Measurements from ENCODE around the gene SLC6A11. TPM values are rescaled to one million over a fixed set of nuclear protein-coding genes. Genes with fewer than 3 reads are reported as not detected.

SLC6A11 gene
- polyA plus RNA-seq, 2 of the 4 experiments (the other 2 are of a cell fraction), result 0.03 TPM

DNA sequence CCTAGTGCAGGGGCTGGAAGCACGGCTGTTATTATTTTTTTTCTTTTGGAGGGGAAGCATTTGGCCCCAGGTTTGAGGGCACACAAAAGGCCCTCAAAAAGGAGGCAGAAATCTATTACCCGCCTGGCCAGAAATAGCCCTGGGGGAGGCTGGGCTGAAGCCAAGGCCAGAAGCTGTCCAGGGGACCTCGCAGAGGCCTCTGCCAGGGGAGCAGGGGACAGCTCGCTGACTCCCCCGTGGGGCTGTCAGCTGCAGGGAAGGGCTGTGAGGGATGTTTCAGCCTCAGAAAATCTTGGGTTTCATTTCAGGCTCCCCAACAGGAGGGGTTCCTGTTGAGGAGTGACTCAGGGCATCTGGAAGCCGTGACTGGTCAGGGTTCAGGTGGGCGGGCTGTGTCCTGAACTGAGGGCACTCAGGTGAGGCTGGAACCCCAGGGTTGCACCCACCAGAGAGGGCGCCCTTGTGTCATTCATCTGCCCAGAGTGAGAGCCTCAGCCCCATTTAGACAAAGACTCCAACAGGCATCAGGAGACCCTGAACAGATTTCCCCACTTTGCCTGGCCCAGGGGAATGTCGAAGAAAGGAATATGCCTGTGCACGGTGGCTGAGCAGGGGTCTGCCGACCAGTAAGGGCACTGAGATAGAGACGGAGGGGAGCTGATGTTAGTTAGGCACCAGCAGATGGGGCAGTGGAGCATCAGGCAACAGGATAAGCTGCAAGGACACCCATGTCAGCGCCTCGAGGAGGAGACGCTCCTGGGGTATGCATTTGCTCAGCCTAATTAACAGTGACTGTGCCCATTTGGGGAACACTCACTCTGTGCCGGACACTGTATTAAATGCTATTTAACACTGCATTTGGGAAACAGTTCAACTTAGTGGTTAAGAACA, 43.5 kb upstream of the SLC6A11 start:
- WGBS (ENCODE audit: missing lambda C conversion rate), result 9% methylated on average over 13 of the region's 16 CpGs
- ATAC-seq, result peak; percentile 75 to 91
- peak; percentile 37 to 43 for DNase-seq (ENCODE audit: low read depth in 1 of 2, low spot score in 1 of 2)
- POLR2A ChIA-PET, result interaction anchor here (0.5 kb wide), 1 partner anchor 425 kb away, joined by 4 read pairs; no protein-coding TSS in a partner anchor
- FAIRE-seq, result no peak
- no peak overlapping the region for H3K27ac ChIP-seq
- TF ChIP-seq CTCF (IDR thresholded peaks at IDR 0.05) (peak; percentile 59), CHD2 (IDR thresholded peaks at IDR 0.05; ENCODE audit: low read length, partially characterized antibody) (no peak), ZFP36 (IDR thresholded peaks at IDR 0.05; ENCODE audit: borderline replicate concordance, partially characterized antibody) (no peak), RAD21 (conservative IDR thresholded peaks at IDR 0.05 in 1 of 2, IDR thresholded peaks at IDR 0.05 in 1 of 2) (peak in 1 of 2 experiments; percentile 21; a peak in 1 of 5 replicates), ZSCAN20 (CRISPR knock-in tag; IDR thresholded peaks at IDR 0.05) (no peak), ATOH8 (CRISPR knock-in tag; IDR thresholded peaks at IDR 0.05; ENCODE audit: low read depth) (no peak), SMC3 (IDR thresholded peaks at IDR 0.05) (peak; percentile 46)
- no peak overlapping the region for H3K4me3 ChIP-seq
- no peaks in the 10 kb centered on the region for H3K4me1 ChIP-seq
- H3K4me2 ChIP-seq, result no peak overlapping the region
- CTCF ChIA-PET, result interaction anchor here (0.7 to 22.9 kb wide), 15 partner anchors 9 to 367 kb away, joined by 3 to 297 read pairs (median 3); no protein-coding TSS in a partner anchor
- H3K9me3 ChIP-seq, result no peaks in the 10 kb centered on the region; the same call in 2 of the 3 replicates

GRCh38 chr3:10774129-10774670, 41.8 kb upstream of the SLC6A11 start:
- Histone ChIP-seq H3K4me1 (no peaks in the 10 kb centered on the region), H3K9me3 (no peaks in the 10 kb centered on the region; the same call in 2 of the 3 replicates), H3K27ac (no peak overlapping the region), H3K4me3 (no peak overlapping the region), H3K4me2 (no peak overlapping the region)
- ChIA-PET CTCF (interaction anchor here (2.1 to 22.9 kb wide), 3 partner anchors 10 to 285 kb away, joined by 6 to 297 read pairs (median 129); no protein-coding TSS in a partner anchor), POLR2A (no interaction called here)
- WGBS (ENCODE audit: missing lambda C conversion rate), result 38% methylated on average over 8 of the region's 8 CpGs
- TF ChIP-seq POLR2AphosphoS2 (conservative IDR thresholded peaks at IDR 0.05; ENCODE audit: low read length) (no peak), POLR2A (IDR thresholded peaks at IDR 0.05; ENCODE audit: low read length) (no peak), ESRRA (IDR thresholded peaks at IDR 0.05; ENCODE audit: borderline replicate concordance, low read length) (no peak), ZFP36 (IDR thresholded peaks at IDR 0.05; ENCODE audit: borderline replicate concordance, partially characterized antibody) (no peak), KDM1A (IDR thresholded peaks at IDR 0.05; ENCODE audit: low read depth) (no peak)
- FAIRE-seq (no peak), ATAC-seq (no peak), DNase-seq (ENCODE audit: low read depth in 1 of 2, low spot score in 1 of 2) (no peak)

- H3K4me1 ChIP-seq, result no peaks in the 10 kb centered on the region
- no peak overlapping the region for H3K4me3 ChIP-seq
- H3K27ac ChIP-seq, result no peak overlapping the region
- H3K4me2 ChIP-seq, result no peak overlapping the region
- CTCF ChIA-PET, result interaction anchor here (9.8 to 22.9 kb wide), 2 partner anchors 17 to 285 kb away, joined by 129 to 297 read pairs; no protein-coding TSS in a partner anchor
- DNase-seq (ENCODE audit: low read depth in 1 of 2, low spot score in 1 of 2) (no peak), FAIRE-seq (no peak), ATAC-seq (no peak)
- no peaks in the 10 kb centered on the region; the same call in 2 of the 3 replicates for H3K9me3 ChIP-seq
- POLR2A ChIA-PET, result no interaction called here
- TF ChIP-seq MAZ (IDR thresholded peaks at IDR 0.05; ENCODE audit: borderline replicate concordance, low read depth, low read length) (no peak), HOXB13 (CRISPR knock-in tag; IDR thresholded peaks at IDR 0.05; ENCODE audit: low read depth) (no peak), MAX (IDR thresholded peaks at IDR 0.05) (no peak), TP53 (CRISPR knock-in tag; IDR thresholded peaks at IDR 0.05) (no peak), POLR2A (IDR thresholded peaks at IDR 0.05; ENCODE audit: low read length) (no peak), CBX8 (IDR thresholded peaks at IDR 0.05) (no peak), CBX2 (IDR thresholded peaks at IDR 0.05; ENCODE audit: borderline replicate concordance, low read depth) (no peak), TFCP2L1 (CRISPR knock-in tag; IDR thresholded peaks at IDR 0.05) (no peak), ZSCAN20 (CRISPR knock-in tag; IDR thresholded peaks at IDR 0.05) (no peak), CHD2 (IDR thresholded peaks at IDR 0.05; ENCODE audit: low read length, partially characterized antibody) (no peak), HEYL (CRISPR knock-in tag; IDR thresholded peaks at IDR 0.05) (no peak), FOSB (CRISPR knock-in tag; IDR thresholded peaks at IDR 0.05) (no peak), JUNB (IDR thresholded peaks at IDR 0.05) (no peak), USF2 (IDR thresholded peaks at IDR 0.05) (no peak), ATOH8 (CRISPR knock-in tag; IDR thresholded peaks at IDR 0.05; ENCODE audit: low read depth) (no peak)
- WGBS (ENCODE audit: missing lambda C conversion rate), result 45% methylated on average over 7 of the region's 8 CpGs
Observed at GRCh38 chr3:10774825-10775224, 41.2 kb upstream of the SLC6A11 start.
